ENCODE results near the gene GRPEL2.
"Not testable (repeated sequence)": the region's sequence is repeated elsewhere in the genome, so short reads cannot be mapped to it uniquely, and the experiment has no call there.

Gene GRPEL2

DNA sequence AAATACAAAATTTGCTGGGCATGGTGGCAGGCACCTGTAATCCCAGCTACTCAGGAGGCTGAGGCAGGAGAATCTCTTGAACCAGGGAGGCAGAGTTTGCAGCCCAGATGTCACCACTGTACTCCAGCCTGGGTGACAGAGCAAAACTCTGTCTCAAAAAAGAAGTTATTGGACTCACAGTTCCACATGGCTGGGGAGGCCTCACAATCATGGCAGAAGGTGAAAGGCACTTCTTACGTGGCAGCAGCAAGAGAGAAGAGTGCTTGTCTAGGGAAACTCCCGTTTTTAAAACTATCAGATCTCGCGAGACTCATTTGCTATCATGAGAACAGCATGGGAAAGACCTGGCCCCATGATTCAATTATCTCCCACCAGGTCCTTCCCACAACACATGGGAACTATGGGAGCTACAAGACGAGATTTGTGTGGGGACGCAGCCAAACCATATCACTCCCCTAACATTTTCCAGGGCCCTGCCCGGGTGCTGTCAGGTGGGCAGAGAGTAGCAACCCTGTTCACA lies 53.5 kb downstream of the GRPEL2 start:
- not testable (repeated sequence) for DNase-seq (ENCODE audit: low read depth, low spot score)

DNA sequence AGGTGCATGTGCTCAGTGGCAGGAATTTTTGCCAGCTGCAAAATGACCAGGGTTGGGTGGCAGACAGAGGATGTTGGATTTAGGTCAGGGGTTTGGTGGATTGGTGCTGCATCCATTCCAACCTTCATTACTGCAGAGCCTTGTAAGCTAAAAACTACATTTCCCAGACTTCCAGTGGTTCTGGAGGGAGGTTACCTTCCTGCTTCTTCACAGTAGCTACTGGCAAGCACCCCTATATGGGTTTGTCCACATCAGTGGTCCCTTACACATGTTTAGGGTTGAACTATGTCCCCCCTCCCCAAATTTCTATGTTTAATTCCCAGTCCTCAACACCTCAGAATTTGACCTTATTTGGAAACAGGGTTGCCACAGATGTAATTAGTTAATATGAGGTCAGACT lies 54.5 kb downstream of the GRPEL2 start:
- DNase-seq (ENCODE audit: low read depth, low spot score), result no peak

DNA sequence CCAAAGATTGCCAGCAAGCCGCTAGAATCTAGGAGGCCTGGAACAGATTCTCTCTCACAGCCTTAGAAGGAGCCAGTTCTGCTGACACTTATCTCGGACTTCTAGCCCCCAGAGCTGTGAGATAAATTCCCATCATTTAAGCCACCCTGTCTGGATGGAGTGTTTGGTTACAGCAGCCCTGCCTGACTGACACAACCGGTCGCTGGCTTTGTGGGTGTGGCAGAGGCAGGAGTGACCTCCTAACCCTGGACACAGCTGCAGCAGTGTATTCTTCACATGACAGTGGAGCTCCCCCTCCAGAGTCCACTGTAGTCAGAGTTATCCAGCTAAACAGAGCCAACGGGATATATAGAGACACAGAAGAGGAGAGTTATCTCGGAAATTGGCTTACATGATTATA lies 55.0 kb downstream of the GRPEL2 start:
- peak; percentile 83 for DNase-seq (ENCODE audit: low read depth, low spot score)

DNA sequence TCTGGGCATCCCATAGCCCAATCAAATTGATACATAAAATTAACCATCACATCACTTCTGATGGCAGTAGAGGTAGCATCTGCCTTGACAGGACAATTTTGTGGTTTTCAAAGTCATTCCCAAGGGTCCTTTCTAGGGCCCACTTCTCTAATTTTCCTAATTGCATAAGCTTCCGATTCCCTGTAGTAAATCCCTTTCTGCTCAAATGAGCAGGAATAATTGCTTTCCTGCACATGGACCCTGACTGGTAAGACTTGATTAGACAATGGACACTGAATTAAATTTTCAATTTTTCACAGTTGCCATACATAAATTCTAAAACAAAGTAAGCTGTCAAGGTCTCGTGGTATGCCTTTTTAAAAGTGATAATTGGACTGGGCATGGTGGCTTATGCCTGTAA lies 55.8 kb downstream of the GRPEL2 start:
- DNase-seq (ENCODE audit: low read depth, low spot score), result no peak

DNA sequence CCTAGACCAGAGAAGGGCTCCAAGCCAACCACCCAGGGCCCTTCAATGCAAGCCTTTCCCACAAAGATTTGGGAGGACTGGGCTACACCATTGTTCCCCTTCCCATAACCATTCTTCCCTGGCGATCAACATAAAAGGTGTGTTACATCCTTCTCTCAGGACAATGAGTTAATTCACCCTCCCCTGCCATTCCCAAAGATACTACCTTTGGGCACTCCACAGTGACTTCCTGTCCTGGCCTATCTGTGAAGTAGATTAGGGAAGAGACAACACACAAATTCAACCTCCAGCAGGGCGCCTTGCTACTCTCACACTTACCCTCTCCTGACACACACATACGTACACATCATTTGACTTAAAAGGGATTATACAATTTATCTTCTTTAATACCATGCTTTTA lies 57.0 kb downstream of the GRPEL2 start:
- no peak for DNase-seq (ENCODE audit: low read depth, low spot score)

Measured in ELF-1 (cell line).